NCI-H748 (cell line): Measurements from ENCODE around the gene TP53BP2.
"Not testable (repeated sequence)": the region's sequence is repeated elsewhere in the genome, so short reads cannot be mapped to it uniquely, and the experiment has no call there.

Source experiments
- DNase-seq: peaks from one replicate; lab custom pipeline; 2025; ENCODE audit not compliant: unreplicated experiment; lab: John Stamatoyannopoulos, UW

The TP53BP2 gene

DNA sequence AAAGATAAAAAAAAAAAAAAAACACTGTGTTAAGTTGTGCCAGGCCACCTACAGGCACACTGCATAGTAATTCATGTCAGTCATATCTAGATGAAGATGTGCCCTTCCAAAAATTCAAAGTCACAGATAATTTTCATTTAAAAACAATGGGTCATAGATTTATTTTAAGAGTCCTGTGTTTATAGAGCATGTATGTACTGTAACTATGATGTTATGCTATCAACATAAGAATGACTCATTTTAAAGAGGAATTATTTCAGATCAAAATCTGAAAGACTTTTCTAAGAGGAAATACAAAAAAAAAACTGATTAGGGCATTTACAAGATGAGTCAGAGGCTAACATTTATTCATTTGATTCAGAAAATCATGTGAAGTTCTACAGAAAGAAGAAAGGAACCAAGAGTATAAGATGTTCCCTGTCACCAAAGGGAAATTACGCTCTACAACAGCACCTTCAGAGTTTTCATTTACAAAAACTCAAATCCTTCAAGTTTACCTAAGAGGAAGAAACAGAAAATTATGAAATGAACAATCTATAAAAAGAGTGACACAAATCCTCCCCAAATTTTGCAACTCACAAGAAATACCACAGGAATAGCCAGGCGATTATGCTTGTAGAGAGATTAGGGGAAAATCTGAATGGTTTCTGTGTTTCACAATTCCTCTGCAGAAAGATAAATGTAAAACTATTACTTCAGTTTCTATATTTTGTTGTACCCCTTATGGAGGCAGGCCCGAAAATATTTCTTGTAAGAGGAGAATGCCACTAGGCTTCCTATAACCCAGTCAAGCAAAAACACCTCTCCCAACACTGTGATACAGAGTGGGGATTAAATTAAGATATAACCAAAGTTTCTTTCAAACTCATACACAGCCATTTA lies 13.8 kb downstream of the TP53BP2 start:
- DNase-seq, result no peak

DNA sequence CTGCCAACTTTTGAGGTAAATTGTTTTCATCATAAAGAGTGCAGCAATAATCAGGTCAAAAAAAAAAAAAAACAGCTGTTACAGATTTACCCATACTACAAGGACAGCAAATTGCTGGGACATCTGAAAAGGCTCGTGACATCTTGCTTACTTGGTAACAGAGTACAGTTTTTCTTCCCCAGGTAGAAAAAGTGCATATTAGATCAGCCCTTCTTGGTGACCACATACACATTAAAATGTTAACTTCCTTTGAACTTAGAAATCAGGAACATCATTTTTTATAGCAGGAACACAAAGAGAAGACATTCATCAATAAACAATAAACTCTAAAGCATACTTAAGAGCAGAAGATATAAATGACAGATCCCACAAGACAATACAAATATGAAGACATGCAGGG lies 16.1 kb downstream of the TP53BP2 start:
- no peak for DNase-seq

DNA sequence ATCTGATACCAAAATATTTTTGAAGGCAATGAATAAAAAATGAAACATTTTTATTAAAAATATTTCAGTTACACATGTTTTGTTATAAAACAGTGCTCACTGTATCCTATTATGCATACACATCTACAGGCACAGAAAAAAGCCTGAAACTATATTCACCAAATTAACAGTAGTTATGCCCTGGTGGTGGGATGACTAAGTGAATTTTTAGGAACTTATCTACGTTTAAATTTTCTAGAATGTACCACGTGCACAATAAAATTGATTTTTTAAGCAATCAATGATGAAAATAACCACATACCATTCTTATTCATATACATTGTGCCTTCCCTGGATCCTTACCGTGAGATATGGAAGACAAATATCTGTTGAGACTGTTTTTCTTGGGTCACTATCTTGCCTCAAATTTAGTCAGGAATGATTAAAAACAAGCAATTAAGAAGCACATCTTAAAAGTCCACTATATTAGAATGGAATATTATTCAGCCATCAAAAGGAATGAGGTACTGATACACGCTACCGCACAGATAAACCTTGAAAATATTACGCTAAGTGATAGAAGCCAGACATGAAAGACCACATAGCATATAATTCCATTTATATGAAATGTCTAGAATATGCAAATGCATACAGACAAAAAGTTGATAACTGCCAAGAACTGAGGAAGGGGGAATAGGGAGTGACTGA lies 17.4 kb downstream of the TP53BP2 start:
- no peak for DNase-seq

DNA sequence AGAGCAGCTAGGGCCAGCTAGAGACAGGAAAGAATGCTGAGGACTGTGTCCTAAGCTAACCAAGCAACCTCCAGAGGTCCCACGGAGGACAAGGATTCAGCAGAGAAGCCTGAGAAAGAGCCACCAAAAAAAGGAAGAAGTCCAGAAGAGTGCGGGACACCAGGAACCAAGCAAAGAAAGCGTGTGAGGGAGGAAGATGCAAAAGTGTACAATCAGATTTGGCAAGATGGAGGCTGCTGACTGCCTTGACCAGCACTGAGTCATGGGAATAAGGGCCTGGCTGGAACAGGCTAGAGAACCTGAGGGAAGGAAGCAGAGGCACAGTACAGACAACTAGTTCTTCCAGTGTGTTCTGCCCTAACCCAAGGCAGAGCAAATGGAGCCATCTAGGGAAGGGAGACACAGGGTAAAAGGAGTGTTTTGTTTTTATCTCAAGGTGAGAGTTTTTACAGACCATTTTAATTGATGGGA lies 18.5 kb downstream of the TP53BP2 start:
- no peak for DNase-seq

DNA sequence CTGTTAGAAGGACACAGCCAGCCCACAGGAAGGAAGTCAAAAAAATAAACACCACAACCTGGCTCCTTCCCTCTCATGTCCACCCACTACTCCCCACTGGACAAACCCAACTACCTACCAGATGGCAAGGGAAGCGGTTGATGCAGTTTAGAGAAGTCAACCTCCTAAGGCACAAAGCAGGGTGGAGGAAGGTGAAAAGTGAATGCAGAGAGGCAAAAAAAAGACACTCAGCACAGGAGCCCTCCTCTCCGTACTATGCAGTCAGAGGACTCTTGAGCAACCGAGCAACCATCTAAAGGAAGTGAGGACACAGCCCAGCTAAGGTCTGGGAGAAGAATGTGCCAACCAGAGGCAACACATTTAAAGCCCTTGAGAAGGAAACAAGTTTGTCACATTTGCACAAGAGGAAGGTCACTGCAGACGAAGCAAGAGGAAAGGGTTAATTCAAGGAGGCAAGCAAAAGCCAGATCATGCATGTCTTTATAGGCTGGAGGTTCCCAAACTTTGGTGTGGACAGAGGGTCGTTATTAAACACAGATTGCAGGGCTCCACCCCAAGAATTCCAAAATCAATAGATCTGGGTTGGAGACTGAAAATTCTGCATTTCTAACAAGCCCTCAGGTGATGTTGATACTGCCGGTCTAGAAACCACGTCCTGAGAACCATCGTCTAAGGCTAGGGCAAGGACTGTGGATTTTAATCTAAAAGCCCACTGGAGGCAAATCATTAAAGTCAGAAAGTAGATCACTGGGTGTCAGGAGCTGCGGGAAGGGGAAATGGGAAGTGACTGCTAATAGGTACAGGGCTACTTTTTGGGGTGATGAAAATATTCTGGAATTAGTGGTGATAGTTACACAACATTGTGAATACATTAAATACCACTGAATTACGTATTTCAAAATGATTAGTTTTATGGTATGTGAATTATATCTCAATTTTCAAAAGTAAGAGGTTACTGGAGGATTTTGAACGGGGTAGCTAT lies 19.7 kb downstream of the TP53BP2 start:
- DNase-seq, result no peak

DNA sequence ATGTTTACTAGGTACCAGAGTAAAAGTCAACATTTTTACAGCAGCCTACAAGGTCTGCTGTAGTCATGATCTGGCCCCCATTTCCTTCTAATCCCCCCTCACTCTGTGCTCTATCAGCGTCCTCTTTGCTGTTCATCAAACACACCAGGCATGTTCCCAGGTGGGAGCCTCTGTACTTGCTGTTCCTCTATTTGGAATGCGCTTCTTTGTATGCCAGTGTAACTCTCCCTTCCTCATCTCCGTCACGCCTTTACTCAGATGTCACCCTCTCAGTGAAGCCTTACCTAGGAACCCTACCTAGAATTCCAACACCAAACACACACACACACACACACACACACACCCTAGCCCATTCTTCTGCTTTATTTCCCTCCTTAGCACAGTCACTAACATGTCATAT lies 21.0 kb downstream of the TP53BP2 start:
- DNase-seq, result no peak

DNA sequence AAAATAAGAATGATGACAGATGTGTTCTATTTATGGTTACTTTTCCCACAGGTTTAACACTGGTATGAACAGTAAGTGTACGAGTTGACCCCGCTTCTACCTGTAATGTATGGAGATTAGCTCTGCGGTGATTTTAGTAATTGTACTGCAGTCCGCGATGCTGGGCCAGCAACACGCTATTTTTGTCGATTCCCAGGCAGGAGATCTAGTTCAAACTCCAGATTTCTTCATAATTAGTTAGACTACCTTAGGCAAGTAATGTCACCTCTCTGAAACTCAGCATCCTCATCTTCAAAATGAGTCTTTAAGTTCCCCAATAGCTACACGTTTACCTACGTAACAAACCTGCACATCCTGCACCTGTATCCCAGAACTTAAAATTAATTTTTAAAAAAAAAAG lies 21.5 kb downstream of the TP53BP2 start:
- DNase-seq, result no peak

DNA sequence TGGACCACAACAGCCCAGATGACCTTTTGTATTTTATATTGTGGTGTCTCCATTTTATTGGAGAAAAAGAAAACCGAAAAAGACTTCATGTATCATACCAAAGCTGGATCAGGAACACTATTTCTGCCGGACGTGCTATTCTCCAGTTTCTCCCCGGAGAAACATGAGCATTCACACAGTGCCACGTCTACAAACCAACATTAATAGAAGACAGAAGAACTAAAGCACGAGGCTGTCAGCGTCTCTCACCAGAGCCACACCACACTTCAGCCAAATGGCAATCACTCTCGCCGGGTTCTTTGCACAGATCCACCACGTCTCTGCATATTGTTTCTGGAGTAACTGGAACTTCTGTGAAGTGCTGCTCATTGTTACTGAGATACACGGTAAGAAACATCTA lies 24.8 kb downstream of the TP53BP2 start:
- DNase-seq, result no peak

DNA sequence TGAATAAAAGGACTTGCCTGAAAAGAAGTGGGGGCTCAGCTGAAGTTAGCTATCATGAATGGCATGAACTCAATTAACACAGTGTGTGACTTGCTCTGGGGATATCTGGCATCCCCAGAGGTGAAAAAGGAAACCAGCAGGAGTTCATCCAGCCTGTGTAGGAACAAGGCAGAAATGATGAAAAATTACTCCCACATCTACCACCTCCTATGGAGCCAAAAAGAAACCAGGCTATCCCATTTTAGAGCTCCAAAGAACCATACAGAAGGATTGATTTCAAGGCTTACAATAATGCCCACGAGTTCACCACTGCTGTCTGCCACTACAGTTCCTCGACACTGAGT lies 25.3 kb downstream of the TP53BP2 start:
- no peak for DNase-seq

DNA sequence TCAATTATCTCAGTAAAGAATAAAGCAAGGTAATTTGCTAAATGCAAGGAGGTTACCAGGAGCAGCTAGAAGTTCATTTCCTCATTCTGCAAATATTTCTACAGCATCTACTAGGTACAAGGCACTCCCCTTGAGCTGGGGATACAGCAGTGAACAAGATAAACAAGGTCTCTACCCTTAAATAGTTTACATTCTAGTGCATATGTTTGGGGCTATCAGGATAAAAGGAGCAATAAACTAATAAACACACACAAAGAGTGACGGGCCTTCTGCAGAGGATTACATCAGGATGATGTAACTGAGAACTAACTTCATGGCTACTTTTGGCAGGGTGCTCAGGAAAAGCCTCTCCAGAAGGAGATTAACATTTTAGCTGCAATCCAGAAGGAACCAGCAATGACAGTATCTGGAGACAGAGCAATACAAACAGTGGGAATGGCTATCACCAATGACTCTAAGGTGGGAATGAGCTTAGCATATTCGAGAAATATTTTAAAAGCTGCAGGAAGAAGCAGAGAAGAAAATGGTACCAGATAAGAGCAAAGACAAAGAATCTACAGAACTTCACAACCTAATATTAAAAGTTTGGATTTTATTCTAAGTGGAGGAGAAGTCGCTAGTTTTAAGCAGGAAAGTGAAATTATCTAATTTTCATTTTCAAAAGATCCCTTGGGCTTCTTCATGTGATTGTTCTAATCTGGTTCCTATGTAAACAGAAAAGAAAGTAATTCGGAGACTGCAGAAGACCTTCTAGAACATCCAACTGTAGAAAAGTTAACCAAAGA lies 25.8 kb downstream of the TP53BP2 start:
- no peak for DNase-seq

DNA sequence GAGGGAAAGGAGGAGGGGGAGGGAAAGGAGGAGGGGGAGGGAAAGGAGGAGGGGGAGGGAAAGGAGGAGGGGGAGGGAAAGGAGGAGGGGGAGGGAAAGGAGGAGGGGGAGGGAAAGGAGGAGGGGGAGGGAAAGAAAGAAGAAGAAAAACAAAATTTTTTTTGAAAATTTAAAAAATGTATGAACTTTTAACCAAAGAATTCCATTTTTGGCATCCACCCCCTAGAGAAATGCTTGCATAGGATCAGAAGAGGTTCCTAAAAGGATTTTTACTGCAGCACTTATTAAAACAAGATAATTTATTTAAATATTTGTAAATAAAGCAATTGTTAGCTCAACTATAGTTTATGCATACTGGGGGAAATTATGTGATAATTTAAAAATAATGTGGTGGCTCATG lies 28.5 kb downstream of the TP53BP2 start:
- not testable (repeated sequence) for DNase-seq

DNA sequence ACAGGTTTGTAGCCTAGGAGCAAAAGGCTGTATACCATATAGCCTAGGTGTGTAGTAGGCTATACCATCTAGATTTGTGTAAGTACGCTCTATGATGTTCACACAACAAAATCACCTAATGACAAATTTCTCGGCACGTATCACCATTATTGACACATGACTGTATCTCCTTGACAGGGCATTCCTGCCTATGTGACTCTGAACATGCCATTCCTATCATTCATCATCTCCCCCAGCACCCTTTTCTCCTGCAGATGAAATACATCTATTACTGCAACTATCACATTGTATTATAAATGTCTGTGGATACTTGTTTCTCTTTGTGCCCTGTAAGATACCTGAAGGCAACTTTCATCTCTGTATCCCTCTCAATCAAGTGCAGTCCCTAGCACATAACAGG lies 29.9 kb downstream of the TP53BP2 start:
- DNase-seq, result no peak

DNA sequence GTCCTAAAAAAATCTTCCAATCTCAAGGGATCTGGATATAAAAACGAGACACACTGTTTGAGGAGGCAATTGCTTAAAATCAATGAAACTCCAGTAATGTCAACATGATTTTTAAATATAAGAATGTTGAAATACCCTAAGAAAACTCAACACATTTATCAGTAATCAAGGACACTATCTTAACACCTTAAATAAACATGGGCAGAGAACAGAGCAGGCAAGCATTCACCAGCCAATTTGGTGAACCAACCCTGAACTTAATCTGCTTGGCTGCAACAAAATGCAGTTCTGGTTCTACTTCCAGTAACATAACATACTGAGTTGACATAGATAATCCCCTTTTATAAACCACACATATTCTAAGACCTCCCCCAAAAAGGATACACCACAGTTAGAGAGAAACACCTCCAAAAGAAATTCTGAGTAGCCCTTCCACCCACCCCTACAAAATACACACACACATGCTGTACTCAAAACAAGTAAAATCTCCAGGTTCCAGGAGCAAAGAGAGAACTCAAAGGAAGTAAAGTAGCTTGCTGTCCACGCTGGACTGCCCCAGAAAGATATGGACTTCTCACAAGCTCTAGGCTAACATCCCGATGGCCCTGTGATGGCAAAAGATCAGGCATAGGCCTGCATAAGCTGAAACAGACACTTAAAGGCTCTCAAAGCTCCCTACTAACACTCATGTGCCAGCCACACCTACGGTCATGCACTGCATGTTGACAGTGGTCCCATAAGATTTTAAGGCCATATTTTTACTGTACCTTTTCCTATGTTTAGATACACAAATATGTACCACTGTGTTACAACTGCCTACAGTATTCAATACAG lies 30.5 kb downstream of the TP53BP2 start:
- DNase-seq, result no peak

DNA sequence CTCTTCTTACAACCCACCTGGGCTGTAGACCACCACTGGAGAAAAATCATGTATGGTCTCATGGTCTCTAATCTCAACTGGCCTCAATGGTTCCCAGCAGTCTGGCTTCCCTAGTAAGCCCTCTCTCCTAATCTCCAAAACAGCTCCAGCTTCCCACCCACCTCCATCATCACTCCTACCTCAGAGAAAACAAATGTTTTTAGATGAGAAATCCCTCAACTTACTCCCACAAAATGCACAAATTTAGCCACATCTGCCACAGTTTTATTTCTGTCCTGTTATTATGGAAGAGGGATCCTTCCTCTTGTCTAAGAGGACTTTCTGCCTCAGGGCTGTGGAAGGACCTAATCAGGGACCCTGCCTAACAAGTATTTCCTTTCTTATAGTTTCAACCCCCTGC lies 32.1 kb downstream of the TP53BP2 start:
- DNase-seq, result no peak

DNA sequence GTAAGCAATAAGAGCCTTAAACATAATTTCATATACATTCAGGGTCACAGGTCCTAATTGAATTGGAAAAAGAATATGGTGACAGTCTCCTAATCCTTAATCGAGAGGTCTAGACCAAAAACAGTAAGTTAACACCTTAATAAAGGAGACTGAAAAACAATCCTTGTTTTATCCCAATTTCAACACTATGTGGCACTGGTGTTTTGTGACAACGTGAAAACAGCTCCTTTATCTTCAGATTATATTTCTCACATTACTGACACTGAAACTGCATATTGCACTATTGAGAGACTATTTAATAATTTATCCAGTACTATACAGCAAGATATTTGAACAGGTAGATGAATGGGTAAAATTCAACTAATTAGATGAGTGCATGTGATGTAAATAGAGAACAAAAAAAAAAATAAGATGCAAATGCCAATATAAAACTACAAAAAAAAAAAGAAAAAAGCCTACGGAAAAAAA lies 34.1 kb downstream of the TP53BP2 start:
- peak; percentile 19 for DNase-seq

DNA sequence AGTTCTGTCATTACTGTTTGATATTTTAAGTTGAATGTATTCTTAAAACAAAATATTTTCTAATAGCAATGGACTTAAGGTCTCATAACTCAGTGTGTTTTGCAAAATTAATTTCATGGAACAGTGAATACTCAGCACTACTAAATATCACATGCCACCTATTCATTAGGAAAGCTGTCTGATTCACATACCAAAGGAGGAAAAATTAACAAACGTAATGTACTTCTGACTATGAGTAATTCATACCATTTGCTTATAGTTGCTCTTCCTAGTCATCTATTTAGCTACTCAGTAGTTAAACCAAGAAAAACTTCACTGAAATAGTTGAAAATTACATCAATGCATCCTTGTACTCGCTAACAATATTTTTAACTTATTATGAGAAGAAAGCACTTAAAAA lies 35.2 kb downstream of the TP53BP2 start:
- no peak for DNase-seq

DNA sequence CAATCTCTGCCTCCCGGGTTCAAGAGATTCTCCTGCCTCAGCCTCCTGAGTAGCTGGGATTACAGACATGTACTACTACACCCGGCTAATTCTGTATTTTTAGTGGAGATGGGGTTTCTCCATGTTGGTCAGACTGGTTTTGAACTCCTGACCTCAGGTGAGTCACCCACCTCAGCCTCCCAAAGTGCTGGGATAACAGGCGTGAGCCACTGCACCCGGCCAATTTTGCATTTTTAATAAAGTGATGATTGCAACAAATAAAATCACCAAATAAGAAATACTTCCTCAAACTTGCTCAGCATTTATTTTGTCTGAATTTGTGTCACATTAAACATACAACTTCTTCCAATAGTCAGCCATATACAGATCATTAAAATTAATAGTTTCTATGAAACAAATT lies 35.8 kb downstream of the TP53BP2 start:
- DNase-seq, result not testable (repeated sequence)

DNA sequence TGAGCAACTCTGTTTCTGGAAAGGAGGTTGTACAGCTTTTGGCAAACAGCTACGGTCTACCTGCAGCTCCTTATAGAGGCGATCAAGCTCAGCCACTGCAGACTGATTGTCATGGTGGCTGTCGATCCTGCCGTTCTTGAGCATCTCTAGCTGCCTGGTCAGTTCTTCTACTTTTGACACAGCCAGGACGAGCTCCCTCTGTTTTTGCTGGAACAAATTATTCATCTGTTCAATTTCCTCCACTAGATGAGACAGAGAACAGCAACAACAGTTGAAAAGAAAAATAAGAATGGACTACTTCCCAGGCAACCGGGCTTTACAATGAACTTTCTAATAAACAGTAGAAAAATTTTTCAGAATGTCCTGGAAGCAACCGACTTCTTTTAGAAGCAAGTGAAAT lies 42.5 kb downstream of the TP53BP2 start:
- no peak for DNase-seq

DNA sequence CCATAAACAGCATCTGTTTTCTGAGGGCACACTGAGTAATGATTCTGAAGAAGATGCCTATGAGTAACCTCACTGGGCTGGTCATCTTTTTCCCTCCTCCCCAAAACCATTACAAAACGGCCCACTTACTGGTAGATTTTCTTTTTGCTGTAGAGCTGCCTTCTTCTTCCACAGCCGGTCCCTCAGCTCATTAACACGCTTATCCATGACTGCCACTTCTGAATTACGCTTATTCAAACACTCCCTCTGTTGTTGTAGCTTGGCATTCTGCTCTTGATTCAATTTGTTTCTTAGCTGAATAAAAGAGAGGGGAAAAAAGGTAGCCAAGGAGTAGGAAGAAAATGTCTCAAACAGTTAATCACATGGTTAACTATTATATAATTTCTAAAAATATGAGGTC lies 43.1 kb downstream of the TP53BP2 start:
- DNase-seq, result no peak

DNA sequence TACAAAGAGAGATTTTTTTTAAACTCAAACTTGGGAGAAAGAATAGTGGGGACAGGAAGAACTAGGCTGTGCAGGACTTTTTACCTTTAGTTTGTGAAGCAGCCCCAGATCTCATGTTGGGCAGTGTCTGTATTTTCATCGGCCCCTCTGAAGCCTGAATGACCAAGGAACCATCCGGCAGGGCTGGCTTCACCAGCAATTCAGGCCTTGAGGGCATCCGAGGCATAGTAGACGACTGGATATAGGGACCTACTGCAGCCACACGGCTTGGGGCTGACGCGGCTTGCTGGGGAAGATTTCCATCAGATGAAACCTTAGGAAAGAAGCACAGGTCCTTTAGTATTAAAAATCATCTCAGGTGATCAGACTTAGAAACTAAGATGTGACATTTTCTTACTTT lies 43.7 kb downstream of the TP53BP2 start:
- DNase-seq, result no peak
